Immature natural killer cell (primary cell): ENCODE measurements around the gene AFAP1. TPM values are rescaled to one million over a fixed set of nuclear protein-coding genes. Genes with fewer than 3 reads are reported as not detected.

Source experiments
- DNase-seq, 3 donors: peaks; one replicate each; pipeline ENCODE4 v3.0.0; 2022; ENCODE audit warnings: mixed read lengths in 1 of 3
- H3K27ac Mint-ChIP-seq, 6 donors: one replicate each; pipeline ENCODE4 v1.8.0; 2020; ENCODE audit warnings: mixed read lengths in 6 of 6, mild to moderate bottlenecking in 5 of 6, inconsistent platforms in 4 of 6, moderate library complexity in 3 of 6
- H3K27me3 Mint-ChIP-seq, 3 donors: one replicate each; pipeline ENCODE4 v1.8.0; 2020 to 2021; ENCODE audit warnings: low read depth in 3 of 3, mild to moderate bottlenecking in 3 of 3, mixed read lengths in 3 of 3, moderate library complexity in 3 of 3, inconsistent platforms in 1 of 3
- H3K36me3 Mint-ChIP-seq, 3 donors: one replicate each; pipeline ENCODE4 v1.8.0; 2020; ENCODE audit warnings: mixed read lengths in 3 of 3, inconsistent platforms in 2 of 3, mild to moderate bottlenecking in 2 of 3
- H3K4me1 Mint-ChIP-seq, 2 donors: one replicate each; pipeline ENCODE4 v1.8.0; 2020; ENCODE audit warnings: inconsistent platforms in 2 of 2, mild to moderate bottlenecking in 2 of 2, mixed read lengths in 2 of 2, moderate library complexity in 1 of 2
- H3K4me3 Mint-ChIP-seq, 5 donors: one replicate each; pipeline ENCODE4 v1.8.0; 2020; ENCODE audit warnings: mild to moderate bottlenecking in 5 of 5, mixed read lengths in 5 of 5, inconsistent platforms in 3 of 5, moderate library complexity in 3 of 5
- H3K9me3 Mint-ChIP-seq, 6 donors: one replicate each; pipeline ENCODE4 v1.8.0; 2020; ENCODE audit warnings: mild to moderate bottlenecking in 6 of 6, mixed read lengths in 6 of 6, inconsistent platforms in 4 of 6, moderate library complexity in 3 of 6
- polyA plus RNA-seq, 3 donors: library from polyadenylated mRNA; unstranded; fragments of 300-500 nt; fragmentation: Illumina TruSeq; gene quantifications; one replicate each; pipeline ENCODE4 v1.2.3, GENCODE V29; 2021

Gene AFAP1
- polyA plus RNA-seq, 3 donors from 2014 or later, result 0.32 to 1.2 TPM; not detected in 1

- peak overlapping the region in 1 of 6 donors; percentile 27 for H3K27ac Mint-ChIP-seq
- H3K27me3 Mint-ChIP-seq, result peaks cover 3 to 11% (median 6%) of the 10 kb centered on the region in 3 donors
- no peak overlapping the region for H3K4me3 Mint-ChIP-seq
- DNase-seq, result no peak
- H3K4me1 Mint-ChIP-seq, result peaks cover 11 to 13% of the 10 kb centered on the region in 2 donors
- no peaks in the 10 kb centered on the region for H3K36me3 Mint-ChIP-seq
- no peaks in the 10 kb centered on the region for H3K9me3 Mint-ChIP-seq
Observed at GRCh38 chr4:7880683-7881082, 59.0 kb downstream of the AFAP1 start.

- Mint-ChIP-seq H3K27ac (no peak overlapping the region), H3K4me1 (peaks cover 11 to 13% of the 10 kb centered on the region in 2 donors)
Observed at GRCh38 chr4:7879127-7879526, 60.5 kb downstream of the AFAP1 start.

DNA sequence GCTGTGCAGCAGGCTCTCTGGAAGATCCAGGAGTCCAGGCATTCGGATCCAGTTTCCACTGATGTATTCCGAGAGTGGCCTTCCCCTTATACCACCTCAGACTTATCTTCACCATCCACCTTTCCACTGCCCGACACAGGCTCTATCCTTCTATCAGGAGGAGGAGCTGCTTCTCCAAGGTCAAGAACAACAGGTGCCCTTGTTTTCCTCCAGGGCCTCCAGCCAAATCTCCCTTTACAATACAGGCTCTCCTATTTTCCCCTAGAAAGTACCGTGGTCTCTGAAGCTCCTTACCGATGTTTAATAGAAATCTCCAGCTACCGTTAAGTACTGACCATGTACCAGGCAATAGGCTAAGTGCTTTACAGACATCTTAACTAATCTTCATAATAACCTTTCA is 61.3 kb downstream of the AFAP1 start:
- Mint-ChIP-seq H3K4me3 (no peak overlapping the region), H3K4me1 (peaks cover 11 to 13% of the 10 kb centered on the region in 2 donors), H3K27me3 (peaks cover 4 to 6% (median 6%) of the 10 kb centered on the region in 3 donors), H3K9me3 (no peaks in the 10 kb centered on the region), H3K36me3 (no peaks in the 10 kb centered on the region), H3K27ac (no peak overlapping the region)
- DNase-seq, result no peak

More at GRCh38 chr4:7879127-7879526, 60.5 kb downstream of the AFAP1 start:
- Mint-ChIP-seq H3K27me3 (peaks cover 3 to 6% (median 4%) of the 10 kb centered on the region in 3 donors), H3K9me3 (no peaks in the 10 kb centered on the region), H3K4me3 (no peak overlapping the region), H3K36me3 (no peaks in the 10 kb centered on the region)
- DNase-seq, result no peak

DNA sequence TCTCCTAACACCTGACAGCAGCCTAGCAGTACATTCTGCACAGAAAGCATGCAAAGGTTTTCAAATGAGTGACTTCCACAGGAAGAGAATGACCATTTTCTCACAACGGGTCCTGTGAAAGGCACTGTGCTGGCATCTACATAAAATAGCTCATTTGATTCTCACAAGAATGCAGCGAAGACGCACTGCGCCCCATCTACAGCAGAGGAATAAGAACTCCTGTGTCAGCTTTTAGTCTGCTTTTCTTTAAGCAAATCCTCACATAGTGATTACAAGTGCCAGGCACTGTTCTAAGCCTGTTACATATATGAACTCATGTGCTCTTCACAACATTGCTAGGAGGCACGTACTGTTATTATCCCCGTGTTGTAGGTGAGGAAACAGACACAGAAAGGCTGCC is 62.5 kb downstream of the AFAP1 start:
- peaks cover 4 to 6% (median 6%) of the 10 kb centered on the region in 3 donors for H3K27me3 Mint-ChIP-seq
- H3K27ac Mint-ChIP-seq, result no peak overlapping the region
- H3K4me1 Mint-ChIP-seq, result peaks cover 11 to 13% of the 10 kb centered on the region in 2 donors
- DNase-seq, result no peak
- no peak overlapping the region for H3K4me3 Mint-ChIP-seq
- no peaks in the 10 kb centered on the region for H3K36me3 Mint-ChIP-seq
- H3K9me3 Mint-ChIP-seq, result no peaks in the 10 kb centered on the region

DNA sequence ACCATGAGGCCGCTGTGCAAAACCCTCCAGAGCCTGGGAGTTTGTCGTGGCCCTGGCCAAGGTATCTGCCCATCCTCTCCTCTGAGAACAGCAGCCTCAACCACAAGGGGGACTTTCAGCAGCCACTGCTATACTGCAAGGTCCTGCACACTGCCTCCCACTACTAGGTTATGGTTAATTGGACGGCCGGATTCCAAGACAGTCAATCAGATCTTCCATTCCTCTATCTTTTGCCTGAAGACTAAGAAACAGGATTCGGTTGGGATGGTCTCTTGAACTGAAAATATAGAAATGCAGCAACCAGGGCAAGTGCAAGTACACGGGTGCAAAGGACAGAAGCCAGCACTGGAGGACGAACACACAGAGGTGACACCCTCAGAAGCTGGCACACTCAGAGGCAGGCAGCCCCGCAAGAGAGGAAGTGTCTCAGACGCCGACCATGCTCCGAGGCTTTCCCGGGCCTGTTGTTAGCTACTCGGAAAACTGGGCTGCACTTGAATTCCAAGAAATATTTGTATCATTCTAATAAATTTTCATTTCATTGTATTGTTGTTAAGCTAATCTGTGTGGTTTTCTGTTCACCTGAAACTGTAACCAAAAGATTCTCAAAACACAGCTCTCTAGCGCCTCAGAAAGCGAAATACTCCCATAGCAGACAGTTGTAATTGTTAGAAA is 63.3 kb downstream of the AFAP1 start:
- Mint-ChIP-seq H3K4me1 (peaks cover 11 to 13% of the 10 kb centered on the region in 2 donors), H3K9me3 (no peaks in the 10 kb centered on the region), H3K27ac (no peak overlapping the region), H3K27me3 (peaks cover 5 to 6% (median 6%) of the 10 kb centered on the region in 3 donors), H3K36me3 (peaks cover 0 to 3% (median 0%) of the 10 kb centered on the region in 3 donors), H3K4me3 (peak overlapping the region in 2 of 5 donors; percentile 27 to 36)
- DNase-seq, result no peak

DNA sequence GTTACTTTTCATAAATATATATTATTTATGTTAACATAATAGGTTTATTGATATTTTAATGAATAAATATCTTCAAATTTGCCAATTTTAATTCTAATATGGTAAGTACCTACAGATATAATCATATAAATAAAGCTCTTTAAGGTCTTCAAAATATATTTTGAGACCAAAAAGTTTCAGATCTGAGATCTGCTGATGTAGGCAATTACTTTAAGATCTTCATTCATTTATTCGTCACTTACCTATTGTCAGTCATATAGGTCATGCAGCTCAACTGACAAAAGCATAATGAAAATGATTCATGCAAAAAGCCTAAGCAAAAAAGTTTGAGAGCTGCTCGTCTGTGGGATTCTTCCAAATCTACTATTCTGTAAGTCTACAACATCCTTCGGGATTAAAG is 64.8 kb downstream of the AFAP1 start:
- Mint-ChIP-seq H3K27ac (no peak overlapping the region), H3K4me3 (no peak overlapping the region), H3K36me3 (peaks cover 0 to 3% (median 0%) of the 10 kb centered on the region in 3 donors), H3K9me3 (no peaks in the 10 kb centered on the region), H3K27me3 (peaks cover 4% of the 10 kb centered on the region in 3 donors), H3K4me1 (peaks cover 10 to 11% of the 10 kb centered on the region in 2 donors)
- no peak for DNase-seq

GRCh38 chr4:7873881-7874280 is 65.8 kb downstream of the AFAP1 start:
- Mint-ChIP-seq H3K27me3 (peaks cover 4 to 6% (median 4%) of the 10 kb centered on the region in 3 donors), H3K36me3 (peaks cover 0 to 4% (median 3%) of the 10 kb centered on the region in 3 donors), H3K9me3 (no peaks in the 10 kb centered on the region), H3K4me1 (peaks cover 10 to 11% of the 10 kb centered on the region in 2 donors), H3K4me3 (no peak overlapping the region), H3K27ac (no peak overlapping the region)
- no peak for DNase-seq

DNA sequence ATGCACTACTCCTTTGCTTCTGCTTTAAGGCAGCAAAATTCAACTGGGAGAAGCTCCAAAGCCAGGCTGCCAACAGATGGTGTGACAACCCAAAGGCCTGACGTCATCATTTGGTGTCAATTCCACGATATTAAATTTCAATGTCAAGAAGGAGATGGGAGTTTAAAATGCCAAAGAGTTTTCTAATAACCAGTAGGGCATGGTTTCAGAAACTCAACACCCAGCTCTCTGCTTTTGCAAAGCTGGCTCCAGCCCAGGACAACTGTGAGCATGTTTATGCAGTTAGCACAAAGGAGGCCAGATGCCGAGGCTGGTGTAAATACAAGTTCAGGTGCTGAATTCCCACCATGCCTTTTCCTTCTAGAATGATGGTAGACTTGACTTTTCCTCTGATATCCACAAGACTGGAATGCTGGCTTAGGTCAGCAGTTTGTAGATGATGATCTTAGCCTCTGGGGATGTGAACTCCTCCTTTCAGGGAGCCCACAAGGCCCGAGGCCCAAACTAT is 67.3 kb downstream of the AFAP1 start:
- Mint-ChIP-seq H3K36me3 (peaks cover 0 to 4% (median 3%) of the 10 kb centered on the region in 3 donors), H3K9me3 (no peaks in the 10 kb centered on the region), H3K27ac (no peak overlapping the region), H3K4me1 (peaks cover 10 to 11% of the 10 kb centered on the region in 2 donors), H3K27me3 (peaks cover 0 to 6% (median 3%) of the 10 kb centered on the region in 3 donors), H3K4me3 (no peak overlapping the region)
- DNase-seq, result no peak

GRCh38 chr4:7871356-7871755 is 68.3 kb downstream of the AFAP1 start:
- Mint-ChIP-seq H3K27me3 (peaks cover 0 to 6% (median 3%) of the 10 kb centered on the region in 3 donors), H3K4me3 (no peak overlapping the region), H3K27ac (no peak overlapping the region), H3K36me3 (peaks cover 0 to 4% (median 3%) of the 10 kb centered on the region in 3 donors), H3K4me1 (peaks cover 4% of the 10 kb centered on the region in 2 donors), H3K9me3 (no peaks in the 10 kb centered on the region)
- DNase-seq, result no peak

GRCh38 chr4:7868892-7869471 is 70.7 kb downstream of the AFAP1 start:
- Mint-ChIP-seq H3K36me3 (peaks cover 5 to 9% (median 8%) of the 10 kb centered on the region in 3 donors), H3K27me3 (peaks cover 6 to 14% (median 10%) of the 10 kb centered on the region in 3 donors), H3K4me3 (no peak overlapping the region), H3K9me3 (peaks cover 0 to 5% (median 4%) of the 10 kb centered on the region in 6 donors), H3K27ac (peak overlapping the region in 5 of 6 donors; percentile 31 to 78 (median 45)), H3K4me1 (peaks cover 5% of the 10 kb centered on the region in 2 donors)
- DNase-seq, result peak in 1 of 3 donors; percentile 5

DNA sequence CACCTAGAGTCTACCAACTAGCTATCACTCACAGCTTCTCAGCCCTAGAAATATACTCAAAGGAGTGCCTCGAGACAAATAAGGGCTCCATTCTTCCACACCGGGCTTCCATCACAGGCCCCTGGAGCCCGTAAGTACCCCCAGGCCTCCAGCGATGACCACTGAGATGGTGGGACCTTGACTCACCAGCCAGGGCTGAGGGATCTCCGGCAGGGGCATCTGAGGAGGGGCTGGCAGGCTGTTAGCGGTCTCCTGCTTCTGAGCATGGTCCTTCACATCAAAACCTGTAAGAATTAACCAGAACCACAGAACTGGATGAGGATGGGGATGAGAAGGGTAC is 71.3 kb downstream of the AFAP1 start:
- peaks cover 12 to 20% (median 12%) of the 10 kb centered on the region in 3 donors for H3K27me3 Mint-ChIP-seq
- peaks cover 0 to 10% (median 5%) of the 10 kb centered on the region in 6 donors for H3K9me3 Mint-ChIP-seq
- peaks cover 8% of the 10 kb centered on the region in 2 donors for H3K4me1 Mint-ChIP-seq
- H3K4me3 Mint-ChIP-seq, result no peak overlapping the region
- peaks cover 7 to 11% (median 8%) of the 10 kb centered on the region in 3 donors for H3K36me3 Mint-ChIP-seq
- peak overlapping the region in 2 of 6 donors; percentile 45 to 60 for H3K27ac Mint-ChIP-seq
- DNase-seq, result no peak

DNA sequence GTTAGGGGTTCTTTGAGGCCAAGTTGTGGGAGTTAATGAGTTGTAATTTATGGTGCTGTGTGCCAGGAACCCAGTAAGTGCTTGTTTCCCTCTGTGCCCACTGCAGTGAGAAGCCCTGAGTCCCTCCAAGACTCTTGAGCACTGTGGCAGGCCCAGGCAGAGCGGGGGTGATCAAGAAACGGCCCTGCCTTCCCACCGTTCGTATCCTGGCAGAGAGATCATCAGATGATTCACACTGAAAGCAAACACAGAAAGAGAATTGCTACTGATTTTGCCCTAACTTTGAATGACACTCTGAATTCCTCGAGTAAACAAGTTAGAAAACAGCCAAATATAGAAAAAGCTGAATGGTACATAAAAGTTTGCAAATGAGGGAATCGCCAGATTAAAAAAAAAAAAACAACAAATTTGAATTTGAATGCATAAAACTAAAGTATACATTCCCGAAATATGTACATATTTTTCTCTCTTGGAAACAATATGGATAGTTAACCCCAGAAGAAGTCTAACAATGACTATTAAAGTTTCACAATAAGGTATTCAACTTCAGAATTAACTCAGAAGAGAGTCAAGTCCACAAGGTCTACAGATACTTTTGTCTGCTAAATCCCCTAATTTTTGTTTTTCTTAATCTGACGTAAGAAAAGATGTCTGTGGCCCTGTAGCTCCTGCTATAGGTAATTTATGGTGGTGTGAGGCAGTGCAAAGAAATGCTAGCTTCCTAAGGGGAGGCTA is 71.8 kb downstream of the AFAP1 start:
- H3K36me3 Mint-ChIP-seq, result peaks cover 7 to 11% (median 8%) of the 10 kb centered on the region in 3 donors
- no peak overlapping the region for H3K4me3 Mint-ChIP-seq
- peaks cover 16 to 24% (median 18%) of the 10 kb centered on the region in 3 donors for H3K27me3 Mint-ChIP-seq
- peaks cover 8 to 10% of the 10 kb centered on the region in 2 donors for H3K4me1 Mint-ChIP-seq
- H3K27ac Mint-ChIP-seq, result no peak overlapping the region
- peaks cover 0 to 10% (median 5%) of the 10 kb centered on the region in 6 donors for H3K9me3 Mint-ChIP-seq
- no peak for DNase-seq

- Mint-ChIP-seq H3K27ac (no peak overlapping the region), H3K27me3 (peaks cover 19 to 24% (median 21%) of the 10 kb centered on the region in 3 donors), H3K36me3 (peaks cover 8 to 11% (median 10%) of the 10 kb centered on the region in 3 donors), H3K4me3 (no peak overlapping the region), H3K9me3 (peaks cover 0 to 10% (median 5%) of the 10 kb centered on the region in 6 donors), H3K4me1 (peaks cover 8 to 12% of the 10 kb centered on the region in 2 donors)
- no peak for DNase-seq
Observed at GRCh38 chr4:7867191-7867590, 72.5 kb downstream of the AFAP1 start.
